Ishikawa (cell line): ENCODE results near the gene MAB21L2.

Source experiments
- EP300 ChIP-seq: IDR thresholded peaks from 2 replicates; pipeline ENCODE4 v1.6.1; 2012; ENCODE audit warnings: borderline replicate concordance
- MAX ChIP-seq: IDR thresholded peaks from 2 replicates; pipeline ENCODE4 v1.6.1; 2012
- RAD21 ChIP-seq: IDR thresholded peaks from 2 replicates; pipeline ENCODE4 v1.6.1; 2012; ENCODE audit warnings: low read depth
- REST ChIP-seq: IDR thresholded peaks from 2 replicates; pipeline ENCODE4 v1.6.1; 2012; ENCODE audit warnings: low read depth, mild to moderate bottlenecking
- TAF1 ChIP-seq: IDR thresholded peaks from 2 replicates; pipeline ENCODE4 v1.6.1; 2012; ENCODE audit warnings: low read depth, mild to moderate bottlenecking
- TEAD4 ChIP-seq: IDR thresholded peaks from 2 replicates; pipeline ENCODE4 v1.6.1; 2012
- USF1 ChIP-seq: IDR thresholded peaks from 2 replicates; pipeline ENCODE4 v1.6.1; 2012
- YY1 ChIP-seq: IDR thresholded peaks from 2 replicates; pipeline ENCODE4 v1.6.1; 2012; ENCODE audit warnings: low read depth
- ZBTB7A ChIP-seq: IDR thresholded peaks from 2 replicates; pipeline ENCODE4 v1.6.1; 2012; ENCODE audit warnings: low read depth

- no peak for TF ChIP-seq MAX
- no peak for TF ChIP-seq REST
- TF ChIP-seq TAF1, result no peak
- no peak for TF ChIP-seq EP300
- no peak for TF ChIP-seq YY1
- no peak for TF ChIP-seq USF1
- TF ChIP-seq ZBTB7A, result no peak
- no peak for TF ChIP-seq RAD21
- TF ChIP-seq TEAD4, result no peak
Observed at GRCh38 chr4:150628073-150628472, 46.1 kb downstream of the MAB21L2 start.
